K562 (cell line): ENCODE data around the gene HNRNPLL. TPM values are rescaled to one million over a fixed set of nuclear protein-coding genes. Genes with fewer than 3 reads are reported as not detected.
A peak's percentile ranks its signal among the peaks of the same experiment; 100 is the strongest.
"Not testable (repeated sequence)": the region's sequence is repeated elsewhere in the genome, so short reads cannot be mapped to it uniquely, and the experiment has no call there.

Experiments
- ATAC-seq: fragments of 200-7000 bp; cut with Tn5 transposase; 3 replicates; pipeline ENCODE4 v1.9.1; 2020; ENCODE audit warnings: moderate library complexity
- BruUV-seq: library from RNA; stranded (reverse); fragments of 400-500 nt; replicated peaks from 2 replicates; lab custom pipeline; 2021; lab: Mats Ljungman, UMichigan
- CTCF ChIA-PET: fragments of 300-600 bp; formaldehyde crosslinking; extraction: SDS; loops from one replicate; lab custom pipeline; 2021; ENCODE audit warnings: low intra/inter-chr PET ratio; lab: Yijun Ruan, JAX
- POLR2A ChIA-PET: fragments of 300-600, 350-650 bp; sonication (Branson Sonifier 250); formaldehyde crosslinking; extraction: SDS; loops from one replicate; lab custom pipeline; 2021; ENCODE audit warnings: antibody characterized with exemption, inconsistent platforms; lab: Yijun Ruan, JAX
- DNase-seq, 4 experiments: peaks; one replicate each; pipeline versions ENCODE4 v3.0.0 to v3.0.0-alpha.2; 2011 to 2018; ENCODE audit warnings: low spot score in 3 of 4, mixed read lengths in 3 of 4; ENCODE audit errors: extremely low read depth in 1 of 4
- FAIRE-seq: peaks from 2 replicates; lab custom pipeline; 2011; peaks lifted over from hg19 to GRCh38; lab: Jason Lieb, UNC
- H2AFZ ChIP-seq: 2 replicates; pipeline ENCODE4 v1.6.0; 2011; ENCODE audit warnings: low read depth, low read length, control low read depth, inconsistent platforms
- H3K27ac ChIP-seq: fragments of 200-600 bp; 3 replicates; pipeline ENCODE4 v1.8.0; 2011; ENCODE audit warnings: low read depth, mild to moderate bottlenecking, control low read depth, inconsistent platforms, low read length, moderate library complexity, mixed read lengths; ENCODE audit errors: extremely low read depth
- H3K27me3 ChIP-seq, 2 experiments: fragments of 300-600 bp in 1 of 2; 2 replicates in 1 of 2; 3 replicates in 1 of 2; pipeline versions ENCODE4 v1.6.0 to v1.8.0; 2011; ENCODE audit warnings: inconsistent platforms in 2 of 2, low read length in 2 of 2, mild to moderate bottlenecking in 1 of 2, mixed read lengths in 1 of 2, moderate library complexity in 1 of 2; ENCODE audit not compliant: control insufficient read depth in 2 of 2, insufficient read depth in 2 of 2
- H3K36me3 ChIP-seq: fragments of 300-600 bp; 3 replicates; pipeline ENCODE4 v1.8.0; 2011; ENCODE audit warnings: mild to moderate bottlenecking, low read length, inconsistent platforms; ENCODE audit not compliant: control insufficient read depth, insufficient read depth
- H3K4me1 ChIP-seq, 2 experiments: fragments of 200-600 bp in 1 of 2; replicated peaks in 1 of 2; 2 replicates in 1 of 2; 3 replicates in 1 of 2; pipeline versions ENCODE4 v1.5.1 to v1.8.0; 2011; ENCODE audit warnings: inconsistent platforms in 2 of 2, low read length in 2 of 2, mild to moderate bottlenecking in 1 of 2, mixed read lengths in 1 of 2, moderate library complexity in 1 of 2; ENCODE audit not compliant: control insufficient read depth in 2 of 2, insufficient read depth in 2 of 2
- H3K4me2 ChIP-seq: 2 replicates; pipeline ENCODE4 v1.6.1; 2011; ENCODE audit warnings: low read length, control low read depth, inconsistent platforms, mixed read lengths; ENCODE audit not compliant: insufficient read depth
- H3K4me3 ChIP-seq: fragments of 200-600 bp; sonication (generic), shearing (Covaris generic); 2 replicates; pipeline ENCODE4 v1.5.1; 2016; ENCODE audit warnings: control low read depth, inconsistent platforms
- H3K79me2 ChIP-seq: fragments of 200-600 bp; 3 replicates; pipeline ENCODE4 v1.8.0; 2011; ENCODE audit warnings: low read length, inconsistent platforms; ENCODE audit not compliant: control insufficient read depth, insufficient read depth
- H3K9ac ChIP-seq, 2 experiments: 2 replicates each; pipeline versions ENCODE4 v1.6.0 to v1.6.1; 2011; ENCODE audit warnings: low read depth in 2 of 2, low read length in 2 of 2, control low read depth in 1 of 2, inconsistent platforms in 1 of 2, mild to moderate bottlenecking in 1 of 2, mixed read lengths in 1 of 2; ENCODE audit not compliant: insufficient read depth in 1 of 2
- H3K9me1 ChIP-seq: one replicate; pipeline ENCODE4 v1.6.0; 2011; ENCODE audit warnings: inconsistent platforms, mild to moderate bottlenecking, low read length, moderate library complexity; ENCODE audit not compliant: control insufficient read depth, insufficient read depth
- H3K9me3 ChIP-seq: replicated peaks from 2 replicates; pipeline ENCODE4 v1.5.1; 2011; ENCODE audit warnings: low read depth, low read length, inconsistent platforms; ENCODE audit not compliant: control insufficient read depth, insufficient read depth
- H4K20me1 ChIP-seq: replicated peaks from 2 replicates; pipeline ENCODE4 v1.6.1; 2011; ENCODE audit warnings: low read length, inconsistent platforms, mixed read lengths; ENCODE audit not compliant: control insufficient read depth, insufficient read depth
- EGR1 ChIP-seq: fragments of 450-650 bp; conservative IDR thresholded peaks from 2 replicates; pipeline ENCODE4 v1.6.1; 2017; ENCODE audit warnings: mild to moderate bottlenecking
- POLR2G ChIP-seq: fragments of 200-400 bp; formaldehyde crosslinking; IDR thresholded peaks from 2 replicates; pipeline ENCODE4 v1.6.1; 2017; ENCODE audit warnings: low read depth, mild to moderate bottlenecking, antibody characterized with exemption, low read length, moderate library complexity
- SP1 ChIP-seq: sonication (generic); formaldehyde crosslinking; IDR thresholded peaks from 2 replicates; pipeline ENCODE4 v1.8.1; 2022; ENCODE audit warnings: mild to moderate bottlenecking, missing genetic modification reagents
- ZNF507 ChIP-seq: conservative IDR thresholded peaks from 2 replicates; pipeline ENCODE4 v1.6.1; 2017; ENCODE audit warnings: missing genetic modification characterization, missing compliant biosample characterization
- WGBS: fragments of 100-300 bp; shearing (Covaris generic); methylation state at CpG from one replicate; pipeline ENCODE4 v1.1.6; 2016; ENCODE audit warnings: low coverage, mixed read lengths; ENCODE audit not compliant: insufficient coverage; ENCODE audit errors: missing lambda C conversion rate; 5-methylcytosine and 5-hydroxymethylcytosine counted together
- in situ Hi-C: fragments of 300-500 bp; cut with MboI; formaldehyde crosslinking; loops from 4 replicates; pipeline ENCODE4 v1.15.0; 2018; ENCODE audit warnings: inconsistent platforms, mixed read lengths
- intact Hi-C: fragments of 100-400 bp; cut with micrococcal nuclease; formaldehyde crosslinking; loops from 2 replicates; pipeline ENCODE4 v1.14.2; 2022
- polyA plus RNA-seq, 8 experiments: library from polyadenylated mRNA; depleted of rRNA in 4 of 8; stranded (reverse) in 5 of 8; unstranded in 3 of 8; fragments of >200 nt; fragmentation: Nextera tagmentation in 2 of 8; fragmentation: Illumina TruSeq in 1 of 8; extraction: Ambion mirVana in 2 of 8; extraction: Trizol in 1 of 8; gene quantifications; 2 replicates each; pipeline versions ENCODE4 v1.2.1 to v1.2.3, GENCODE V29; 2011 to 2014; ENCODE audit warnings: inconsistent platforms in 1 of 8, missing spikeins in 1 of 8
- total RNA-seq, 7 experiments: library from RNA; depleted of rRNA in 6 of 7; stranded (reverse); fragments of >200 nt in 6 of 7; fragmentation: Illumina TruSeq in 2 of 7; extraction: Trizol in 2 of 7; gene quantifications; 2 replicates each; pipeline versions ENCODE4 v1.2.1 to v1.2.3, GENCODE V29; 2011 to 2021; ENCODE audit warnings: low replicate concordance in 1 of 7

Gene HNRNPLL
- total and polyA plus RNA-seq, 9 of the 15 experiments (the other 6 are each of a cell fraction or from before 2014, with no cell fraction given), result 19.8 to 135 (median 57.8) TPM

GRCh38 chr2:38546064-38546463 lies 56.7 kb downstream of the HNRNPLL start:
- no peaks in the 10 kb centered on the region for H4K20me1 ChIP-seq
- H2AFZ ChIP-seq, result no peak overlapping the region
- no TSS peak for BruUV-seq
- peak; percentile 54 for TF ChIP-seq POLR2G
- no peak for TF ChIP-seq ZNF507
- 0 out of 2 replicates have a peak, but pooled peaks have one; percentile 43 for TF ChIP-seq SP1 (CRISPR knock-in tag)
- ChIA-PET POLR2A (interaction anchor here (0.6 to 3.0 kb wide), 4 partner anchors 11 to 403 kb away, joined by 3 to 11 read pairs (median 4); partner anchors contain the start of gene SRSF7), CTCF (no interaction called here)
- peaks cover 0 to 16% of the 10 kb centered on the region in 2 experiments; a peak in 3 of 5 replicates for H3K4me1 ChIP-seq
- DNase-seq (no peak), FAIRE-seq (no peak), ATAC-seq (peak; percentile 1; the same call in 1 of the 3 replicates)
- no peak overlapping the region for H3K9ac ChIP-seq
- no peak overlapping the region for H3K27ac ChIP-seq
- peaks cover under 1 to 3% of the 10 kb centered on the region in 2 experiments; a peak in 2 of 5 replicates for H3K27me3 ChIP-seq
- H3K36me3 ChIP-seq, result no peaks in the 10 kb centered on the region; the same call in 2 of the 3 replicates
- no peak overlapping the region for H3K4me2 ChIP-seq
- no peaks in the 10 kb centered on the region for H3K79me2 ChIP-seq
- H3K4me3 ChIP-seq, result no peak overlapping the region
- H3K9me1 ChIP-seq, result no peaks in the 10 kb centered on the region
- intact Hi-C loops (no loop called here), in situ Hi-C loops (no loop called here)
- H3K9me3 ChIP-seq, result no peaks in the 10 kb centered on the region; the same call in 1 of the 2 replicates

GRCh38 chr2:38542248-38542631 lies 60.5 kb downstream of the HNRNPLL start:
- H4K20me1 ChIP-seq, H3K9me3 ChIP-seq, H2AFZ ChIP-seq, H3K36me3 ChIP-seq, H3K4me2 ChIP-seq, H3K27ac ChIP-seq, H3K79me2 ChIP-seq, FAIRE-seq, BruUV-seq, H3K9me1 ChIP-seq, in situ Hi-C loops, intact Hi-C loops, ATAC-seq, H3K4me1 ChIP-seq, H3K4me3 ChIP-seq, H3K9ac ChIP-seq: not testable (repeated sequence)
- WGBS, result 6% methylated on average over 4 of the region's 4 CpGs
- peak; percentile 71 for TF ChIP-seq EGR1
- peak in 1 of 4 experiments; percentile 25 for DNase-seq
- POLR2A ChIA-PET, result interaction anchor here (0.9 to 1.6 kb wide), 3 partner anchors 10 to 209 kb away, joined by 3 read pairs; partner anchors contain the start of gene SRSF7
- peaks cover 15 to 17% of the 10 kb centered on the region in 2 experiments; a peak in 4 of 5 replicates for H3K27me3 ChIP-seq
- CTCF ChIA-PET, result interaction anchor here (0.7 to 1.3 kb wide), 2 partner anchors 226 to 386 kb away, joined by 3 read pairs; no protein-coding TSS in a partner anchor
